Measurements from ENCODE around the gene DEPDC7.
A peak's percentile ranks its signal among the peaks of the same experiment; 100 is the strongest.
"Not testable (repeated sequence)": the region's sequence is repeated elsewhere in the genome, so short reads cannot be mapped to it uniquely, and the experiment has no call there.

The DEPDC7 gene

DNA sequence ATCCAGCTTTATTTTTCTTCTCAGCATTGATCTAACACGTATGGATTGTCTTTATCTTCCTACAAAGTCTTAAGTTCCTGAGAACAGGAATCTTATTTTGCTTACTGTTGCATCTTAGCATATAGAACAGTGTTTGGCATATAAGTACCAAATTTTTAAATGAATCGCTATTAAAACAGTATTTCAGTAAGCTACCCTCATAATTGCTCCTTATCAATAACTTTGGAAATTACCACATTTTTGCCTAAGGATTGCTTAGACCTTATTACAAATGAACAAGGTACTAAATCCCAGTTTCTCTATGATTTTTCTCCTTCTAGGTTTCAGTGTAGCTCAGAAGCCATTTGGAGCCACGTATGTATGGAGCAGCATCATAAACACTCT lies 9.7 kb downstream of the DEPDC7 start:
- no peak for DNase-seq (ENCODE audit: low spot score)

DNA sequence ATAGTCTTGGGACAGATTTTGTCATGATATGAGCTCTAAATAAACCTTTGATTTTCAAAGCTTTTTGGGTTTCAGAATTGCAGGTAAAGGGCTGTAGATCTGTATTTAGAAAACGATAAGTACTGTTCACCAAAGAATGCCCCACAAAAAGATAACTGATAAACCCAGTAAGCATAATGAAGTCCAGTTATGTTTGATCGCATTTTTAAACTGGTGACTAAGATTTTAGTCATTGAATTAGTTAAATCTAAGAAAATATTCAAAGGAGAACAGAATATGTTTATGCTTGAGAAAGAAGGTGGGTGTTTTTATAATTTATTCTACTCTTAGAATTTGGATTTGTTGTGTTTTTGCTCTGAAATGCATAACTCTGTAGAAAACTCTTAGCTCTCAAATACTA lies 11.6 kb downstream of the DEPDC7 start:
- no peak for DNase-seq (ENCODE audit: low spot score)

DNA sequence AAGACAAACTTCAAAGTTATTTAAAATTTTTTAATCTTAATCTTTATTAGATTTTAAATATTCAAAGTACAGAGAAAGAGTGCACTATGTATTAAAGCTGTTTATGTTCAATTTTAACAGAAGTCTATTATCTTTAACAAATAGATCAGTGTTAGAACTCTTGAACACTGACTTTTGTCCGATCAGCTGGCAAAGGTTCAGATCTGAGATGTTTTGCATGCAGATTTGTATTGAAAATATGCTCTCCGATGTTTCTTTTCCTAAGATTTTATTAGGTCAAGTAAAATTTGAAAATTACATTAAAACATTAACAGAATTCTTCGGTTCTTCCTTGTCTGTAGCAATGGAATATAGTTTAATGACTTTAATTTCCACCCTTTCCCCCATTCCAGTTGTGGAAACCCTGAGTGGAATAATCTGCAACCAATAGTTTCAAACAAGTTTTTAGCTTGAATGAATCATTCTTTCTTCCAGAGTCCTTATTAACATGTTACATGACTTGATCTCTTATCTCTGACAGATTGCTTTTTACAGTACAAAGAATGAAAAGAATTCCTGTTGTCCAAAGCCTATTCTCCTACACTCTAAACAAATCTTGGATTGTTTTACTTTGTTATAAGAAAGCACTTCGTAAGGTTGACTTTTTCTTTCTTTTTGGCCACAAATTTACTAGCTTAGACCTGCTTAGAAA lies 12.3 kb downstream of the DEPDC7 start:
- DNase-seq (ENCODE audit: low spot score) = no peak

DNA sequence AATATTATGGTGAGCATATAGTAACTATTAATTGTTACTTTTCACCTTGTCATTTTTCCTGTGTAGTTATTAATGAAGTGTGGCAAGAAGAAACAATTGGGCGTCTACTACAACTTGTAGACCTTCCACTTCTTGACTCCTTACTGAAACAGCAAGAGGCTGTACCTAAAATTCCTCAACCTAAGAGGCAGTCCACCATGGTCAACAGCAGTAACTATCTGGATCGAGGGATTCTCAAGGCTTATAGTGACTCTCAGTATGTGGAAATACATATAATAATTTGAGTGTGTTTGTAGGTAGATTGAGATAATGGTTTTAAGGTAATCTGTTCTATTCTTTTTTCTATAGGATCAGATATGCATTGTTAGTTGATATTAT lies 12.8 kb downstream of the DEPDC7 start:
- no peak for DNase-seq (ENCODE audit: low spot score)

DNA sequence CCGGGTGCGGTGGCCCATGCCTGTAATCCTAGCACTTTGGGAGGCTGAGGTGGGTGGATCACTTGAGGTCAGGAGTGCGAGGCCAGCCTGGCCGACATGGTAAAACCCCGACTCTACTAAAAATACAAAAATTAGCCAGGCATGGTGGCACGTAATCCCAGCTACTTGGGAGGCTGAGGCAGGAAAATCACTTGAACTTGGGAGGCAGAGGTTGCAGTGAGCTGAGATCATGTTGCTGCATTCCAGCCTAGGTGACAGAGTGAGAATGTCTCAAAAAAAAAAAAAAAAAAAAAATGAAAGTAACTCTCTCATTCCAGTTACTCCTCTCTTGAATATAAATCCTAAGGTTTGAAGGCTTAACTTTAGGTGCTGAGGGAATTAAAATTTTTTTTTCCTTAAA lies 13.5 kb downstream of the DEPDC7 start:
- DNase-seq (ENCODE audit: low spot score) = not testable (repeated sequence)

DNA sequence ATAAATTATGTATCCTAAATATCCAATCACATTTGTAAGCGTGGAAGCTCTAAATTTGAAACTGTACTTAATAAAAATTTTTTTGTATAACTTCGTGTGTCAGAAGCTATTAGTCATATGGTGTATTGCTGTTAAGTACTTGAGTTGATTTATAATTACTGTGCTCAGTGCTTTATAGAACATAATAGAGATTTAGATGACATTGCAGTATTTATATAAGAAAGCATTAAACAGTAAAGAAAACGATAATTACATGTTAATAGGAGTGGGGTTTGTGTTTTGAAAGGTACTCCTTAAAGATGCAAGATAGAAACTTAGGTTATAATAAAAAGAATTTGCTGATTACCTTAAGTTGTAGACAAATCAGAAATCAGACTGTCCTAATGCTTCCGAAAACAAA lies 17.8 kb downstream of the DEPDC7 start:
- DNase-seq (ENCODE audit: low spot score) = no peak

DNA sequence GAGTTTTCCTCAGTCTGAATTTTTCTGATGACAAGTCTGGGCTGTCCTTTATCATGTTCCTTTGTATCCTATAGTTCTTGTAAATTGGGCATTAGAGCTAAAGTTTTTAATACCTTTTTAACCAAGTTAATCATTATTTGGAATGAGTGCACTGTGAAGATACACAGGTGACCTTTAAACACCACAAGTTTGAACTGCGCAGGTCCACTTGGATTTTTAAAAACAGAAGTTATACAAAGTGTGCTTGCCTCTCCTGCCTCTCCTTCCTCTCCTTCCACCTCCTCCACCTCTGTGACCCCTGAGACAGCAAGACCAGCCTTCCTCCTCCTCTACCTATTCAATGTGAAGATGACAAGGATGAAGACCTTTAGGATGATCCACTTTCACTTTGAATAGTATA lies 19.3 kb downstream of the DEPDC7 start:
- no peak for DNase-seq (ENCODE audit: low spot score)

DNA sequence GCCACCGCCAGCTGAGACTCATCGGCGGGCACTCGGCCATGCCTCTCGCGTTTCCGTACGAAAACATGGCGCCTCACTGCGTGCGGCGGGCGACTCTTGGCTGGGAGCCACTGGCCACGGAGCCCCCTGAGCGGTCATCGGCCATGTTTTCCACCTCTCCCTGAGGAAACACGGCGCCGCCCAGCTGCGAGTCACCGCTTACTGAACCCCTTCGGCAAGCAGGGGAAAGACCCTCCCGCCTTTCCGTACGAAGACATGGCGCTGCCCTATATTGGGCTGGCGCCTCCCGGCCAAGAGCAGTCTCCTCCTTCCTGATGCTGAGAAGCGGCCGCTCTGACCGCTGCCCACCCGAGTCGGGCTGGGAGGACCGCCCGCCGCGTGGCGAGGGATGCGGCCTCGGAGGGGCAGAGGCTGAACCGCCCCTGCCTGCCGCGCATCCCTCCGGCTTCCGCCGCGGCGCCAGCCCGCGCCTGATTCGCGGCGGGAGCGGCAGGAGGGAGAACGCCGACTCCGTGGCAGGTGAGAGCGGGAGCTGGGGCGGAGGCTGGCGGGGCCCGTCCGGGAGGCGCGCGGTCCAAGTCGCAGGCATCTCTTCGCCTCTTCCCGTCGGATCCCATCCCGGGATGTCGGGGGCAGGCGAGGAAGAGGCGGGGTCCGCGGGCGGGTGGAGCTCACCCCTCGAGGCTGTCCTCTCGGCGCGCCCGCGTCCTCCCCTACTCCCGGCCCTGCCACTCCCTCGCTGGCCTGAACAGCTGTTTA lies 23.8 kb downstream of the DEPDC7 start, which contains the start of gene TCP11L1:
Gene TCP11L1 (plus strand): TSS at position 299 of the 759 bp plus-strand sequence. CDS start 4,202 bp downstream, outside the sequence.
- DNase-seq (ENCODE audit: low spot score) = peak; percentile 90

DNA sequence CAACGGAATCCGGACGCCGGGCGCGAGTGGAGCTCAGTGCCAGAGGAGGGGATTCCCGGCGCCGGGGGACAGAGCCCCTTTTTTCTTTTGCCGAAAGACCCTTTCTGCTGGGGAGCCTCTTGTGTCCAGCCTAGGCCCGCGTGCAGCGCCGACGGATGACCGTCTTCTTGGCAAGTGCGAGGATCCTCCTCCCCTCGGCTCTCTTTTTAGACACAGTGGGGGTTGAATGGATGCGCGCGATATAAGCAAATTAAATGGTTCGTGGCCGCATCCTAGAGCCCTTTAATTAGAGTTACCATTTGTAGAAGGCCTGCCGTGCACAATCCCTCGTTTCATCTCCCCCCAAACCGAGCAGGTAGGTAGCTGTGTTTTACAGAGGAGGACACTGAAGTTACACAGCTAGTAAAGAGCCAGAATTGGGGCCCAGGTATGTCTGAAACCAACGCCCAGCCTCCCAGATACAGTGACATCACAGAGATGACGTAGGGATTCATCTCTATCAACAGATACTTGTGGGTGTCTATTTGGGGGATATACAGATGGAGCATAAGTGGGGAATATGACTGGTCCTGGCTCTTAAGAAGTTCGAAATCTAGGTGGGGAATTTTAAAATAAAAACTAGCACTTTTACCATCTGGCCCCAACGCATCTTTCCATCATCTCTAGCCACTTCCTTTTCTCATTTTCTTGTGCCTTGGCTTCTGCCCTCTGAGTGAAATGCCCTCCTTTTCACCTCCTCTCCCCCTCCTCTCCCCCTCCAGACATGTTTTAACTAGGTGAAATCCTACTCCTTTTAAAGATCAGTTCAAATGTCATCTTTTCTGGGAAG lies 24.6 kb downstream of the DEPDC7 start:
- DNase-seq (ENCODE audit: low spot score) = peak; percentile 60

DNA sequence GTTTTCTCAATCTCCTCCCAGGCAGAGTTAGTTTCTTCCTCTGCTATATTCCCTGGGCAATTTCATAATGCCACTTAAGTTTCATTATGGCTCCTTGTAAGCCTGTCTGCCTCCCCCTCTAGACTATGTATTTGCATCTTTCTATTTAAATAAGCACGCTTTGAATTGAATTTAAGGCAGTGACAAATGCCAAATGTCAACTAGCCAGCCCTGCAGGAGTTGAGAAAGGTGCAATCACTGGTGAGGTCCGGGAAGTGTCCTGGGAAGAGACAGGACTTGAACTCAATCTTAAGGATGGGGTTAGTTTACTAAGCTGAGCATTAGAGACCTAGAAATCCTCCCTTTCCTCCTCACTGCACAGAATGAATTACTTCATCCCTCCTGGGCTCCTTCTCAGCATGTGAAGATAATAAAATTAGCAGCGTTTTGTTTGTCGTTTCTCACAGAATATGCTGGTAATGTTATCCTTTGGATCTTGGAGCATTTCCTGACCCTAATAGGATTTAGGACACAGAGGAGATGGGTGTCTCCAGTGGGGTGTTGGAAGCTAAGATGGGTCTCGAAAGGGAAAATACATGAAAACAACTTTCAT lies 25.3 kb downstream of the DEPDC7 start:
- DNase-seq (ENCODE audit: low spot score) = no peak

DNA sequence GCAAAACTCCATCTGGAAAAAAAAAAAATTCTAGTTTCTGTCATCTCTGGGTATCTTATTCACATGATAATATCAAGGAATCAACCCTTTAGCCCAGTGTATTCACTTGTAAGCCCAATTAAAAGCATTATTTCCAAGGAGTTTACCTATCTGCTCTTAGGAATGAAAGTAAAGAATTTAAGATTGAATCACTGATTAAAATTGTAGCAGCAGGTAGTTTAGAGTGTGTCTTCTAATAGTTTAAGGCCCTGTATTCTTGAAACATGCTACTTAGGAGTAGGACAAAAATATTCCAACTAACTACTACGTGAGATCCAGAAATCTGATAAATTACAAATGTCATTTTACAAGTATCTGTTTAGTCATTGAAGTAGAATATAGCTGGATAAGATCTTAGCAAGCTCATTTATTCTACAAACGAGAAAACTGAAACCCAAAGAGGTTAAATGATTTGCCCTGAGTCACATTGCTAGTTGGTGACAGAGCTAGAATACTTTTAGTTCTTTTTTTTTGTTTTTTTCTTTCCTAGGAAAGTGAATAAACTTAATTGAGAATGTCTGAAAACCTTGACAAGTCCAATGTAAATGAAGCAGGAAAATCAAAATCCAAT lies 27.6 kb downstream of the DEPDC7 start:
- no peak for DNase-seq (ENCODE audit: low spot score)

DNA sequence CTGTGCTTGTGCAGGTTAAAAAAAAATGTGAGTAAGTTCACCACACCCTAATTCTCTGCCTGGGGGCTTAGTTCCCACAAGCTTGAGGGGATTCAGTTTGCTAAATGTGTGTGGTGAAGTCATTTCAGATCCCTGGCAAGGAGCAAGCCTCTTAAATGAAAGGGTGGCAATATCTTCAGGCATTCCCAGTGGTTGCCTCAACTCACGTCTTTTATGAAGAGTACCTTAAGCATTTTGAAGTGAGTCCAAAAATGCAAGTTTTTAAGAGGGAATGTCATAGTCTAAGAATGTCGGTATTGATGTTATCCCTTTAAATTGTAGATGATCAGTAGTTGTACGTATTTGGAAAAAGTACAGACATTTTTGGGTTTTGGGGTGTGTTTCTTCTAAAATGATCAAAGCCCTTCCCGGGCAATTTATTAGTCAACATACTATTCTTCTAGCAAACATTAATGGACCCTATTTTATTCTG lies 28.6 kb downstream of the DEPDC7 start:
- no peak for DNase-seq (ENCODE audit: low spot score)

DNA sequence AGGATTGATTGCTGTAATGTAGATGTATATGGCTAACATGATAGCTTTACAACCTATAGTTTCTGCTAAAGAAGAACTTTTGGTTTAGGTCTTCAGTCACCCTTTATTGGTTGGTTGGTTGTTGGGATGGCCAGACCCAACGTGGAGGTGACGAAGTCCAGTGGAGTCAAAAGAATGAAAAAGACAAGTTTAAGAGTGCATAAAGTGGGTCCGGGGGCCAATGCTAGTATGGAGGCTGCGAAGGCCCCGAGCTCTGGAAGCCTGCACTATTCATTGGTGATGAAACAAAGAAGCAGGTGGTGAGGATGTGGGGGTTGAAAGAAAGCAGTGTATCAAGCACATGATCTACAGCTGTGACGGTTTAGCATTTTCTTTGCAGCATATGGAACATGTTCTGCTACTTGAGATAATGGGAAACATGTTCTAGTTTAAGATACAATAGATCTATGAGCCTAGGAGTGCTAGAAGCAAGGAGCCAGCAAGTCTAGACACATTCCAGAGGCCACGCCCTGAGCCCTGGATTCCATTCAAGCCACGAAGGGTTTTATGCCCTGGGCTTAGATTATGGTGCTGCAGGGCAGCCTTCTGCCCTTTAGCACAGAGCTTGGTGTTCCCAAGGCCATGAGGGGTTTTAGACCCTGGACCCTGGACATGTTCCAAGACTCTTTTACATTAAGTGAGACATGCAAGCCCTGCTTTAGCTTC lies 30.0 kb downstream of the DEPDC7 start:
- DNase-seq (ENCODE audit: low spot score) = no peak

DNA sequence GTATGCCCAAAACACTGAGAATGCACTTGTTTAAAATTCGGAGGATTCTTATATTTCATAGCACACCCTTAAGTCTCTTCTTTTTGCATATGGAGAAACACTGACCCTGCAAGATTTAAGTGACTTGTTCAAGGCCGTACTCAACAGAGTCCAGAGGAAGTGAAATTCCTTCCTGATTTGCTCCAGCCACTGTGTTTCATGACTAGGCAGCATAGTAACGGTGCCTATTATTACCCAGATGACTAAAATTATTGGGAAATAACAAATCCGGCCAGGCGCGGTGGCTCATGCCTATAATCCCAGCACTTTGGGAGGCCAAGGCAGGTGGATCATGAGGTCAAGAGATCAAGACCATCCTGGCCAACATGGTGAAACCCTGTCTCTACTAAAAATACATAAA lies 33.0 kb downstream of the DEPDC7 start:
- DNase-seq (ENCODE audit: low spot score) = not testable (repeated sequence)

DNA sequence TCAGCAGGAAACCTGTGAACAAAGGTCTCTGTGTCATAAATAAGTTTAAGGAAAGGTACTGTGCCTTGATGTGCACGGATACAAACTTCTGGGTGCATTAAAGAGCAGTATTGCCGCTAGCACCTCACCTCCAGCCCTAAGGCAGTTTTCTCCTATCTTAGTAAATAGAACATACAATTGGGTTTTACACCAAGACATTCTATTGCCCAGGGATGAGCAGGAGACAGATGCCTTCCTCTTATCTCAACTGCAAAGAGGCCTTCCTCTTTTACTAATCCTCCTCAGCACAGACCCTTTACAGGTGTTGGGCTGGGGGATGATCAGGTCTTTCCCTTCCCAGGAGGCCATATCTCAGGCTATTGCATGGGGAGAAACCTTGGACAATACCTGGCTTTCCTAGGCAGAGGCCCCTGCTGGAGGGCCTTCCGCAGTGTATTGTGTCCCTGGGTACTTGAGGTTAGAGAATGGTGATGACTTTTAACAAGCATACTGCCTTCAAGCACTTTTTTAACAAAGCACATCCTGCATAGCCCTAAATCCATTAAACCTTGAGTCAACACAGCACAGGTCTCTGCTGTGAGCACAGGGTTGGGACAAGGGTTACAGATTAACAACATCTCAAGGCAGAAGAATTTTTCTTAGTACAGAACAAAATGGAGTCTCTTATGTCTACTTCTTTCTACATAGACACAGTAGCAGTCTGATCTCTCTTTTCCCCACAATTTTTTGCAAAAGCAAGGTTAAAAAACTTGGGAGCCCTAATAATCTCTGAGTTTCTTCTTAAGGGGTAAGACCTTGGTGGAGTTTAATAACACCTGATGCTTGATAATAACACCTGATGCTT lies 34.1 kb downstream of the DEPDC7 start:
- DNase-seq (ENCODE audit: low spot score) = not testable (repeated sequence)

DNA sequence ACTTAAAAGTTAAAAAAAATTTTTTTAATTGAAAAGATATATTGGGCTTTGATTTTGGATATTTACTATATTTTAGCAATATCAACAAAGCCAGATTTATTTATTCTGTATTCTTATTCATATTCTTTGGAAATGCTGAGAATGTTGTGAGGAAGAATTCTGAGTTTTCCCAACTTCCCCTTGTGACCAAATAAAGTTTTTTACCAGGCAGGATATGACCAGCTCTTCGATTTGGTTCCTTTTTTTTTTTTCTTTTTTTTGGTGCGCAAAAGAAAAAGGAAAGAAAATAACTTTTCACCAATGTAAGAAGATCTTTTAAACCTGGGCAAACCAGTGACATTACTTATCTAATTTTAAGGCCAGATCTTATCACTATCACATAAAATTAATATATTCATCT lies 36.6 kb downstream of the DEPDC7 start:
- DNase-seq (ENCODE audit: low spot score) = no peak

DNA sequence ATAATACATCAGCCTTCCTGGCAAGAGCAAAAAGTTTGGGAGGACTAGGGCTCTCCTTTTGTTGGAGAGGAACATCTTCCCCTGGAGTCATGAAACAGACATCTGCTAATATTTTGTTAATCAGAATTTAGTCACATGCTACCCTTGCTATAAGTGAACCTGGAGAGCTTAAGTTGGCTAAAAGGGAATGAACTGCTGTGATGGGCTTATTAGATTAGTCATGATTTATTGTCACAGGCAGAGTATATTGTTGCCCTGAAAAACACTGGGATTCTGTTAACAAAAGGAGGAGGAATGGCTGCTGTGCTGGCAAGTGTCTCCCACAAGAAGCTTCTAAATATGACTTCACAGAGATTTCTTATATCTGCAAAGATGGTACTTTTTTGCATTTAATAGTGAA lies 39.7 kb downstream of the DEPDC7 start:
- no peak for DNase-seq (ENCODE audit: low spot score)

DNA sequence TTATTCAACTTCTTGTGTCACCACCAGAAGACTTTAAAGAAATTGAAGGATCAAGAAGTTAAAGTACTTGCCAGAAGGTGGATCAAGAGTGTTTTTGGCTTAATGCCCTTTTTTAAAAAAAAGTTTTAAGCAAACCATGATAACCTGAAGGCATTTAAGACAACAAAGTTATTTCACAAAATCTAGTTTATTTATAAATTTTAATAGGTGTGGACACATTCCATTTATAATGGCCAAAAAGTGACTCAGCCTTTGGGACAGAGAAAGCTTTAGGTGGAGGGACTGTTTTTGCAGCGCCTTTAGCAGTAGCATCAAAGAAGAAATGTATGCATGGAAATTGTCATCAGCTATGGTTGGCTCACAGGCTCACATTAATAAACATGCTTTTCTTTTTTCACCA lies 41.6 kb downstream of the DEPDC7 start:
- DNase-seq (ENCODE audit: low spot score) = no peak

DNA sequence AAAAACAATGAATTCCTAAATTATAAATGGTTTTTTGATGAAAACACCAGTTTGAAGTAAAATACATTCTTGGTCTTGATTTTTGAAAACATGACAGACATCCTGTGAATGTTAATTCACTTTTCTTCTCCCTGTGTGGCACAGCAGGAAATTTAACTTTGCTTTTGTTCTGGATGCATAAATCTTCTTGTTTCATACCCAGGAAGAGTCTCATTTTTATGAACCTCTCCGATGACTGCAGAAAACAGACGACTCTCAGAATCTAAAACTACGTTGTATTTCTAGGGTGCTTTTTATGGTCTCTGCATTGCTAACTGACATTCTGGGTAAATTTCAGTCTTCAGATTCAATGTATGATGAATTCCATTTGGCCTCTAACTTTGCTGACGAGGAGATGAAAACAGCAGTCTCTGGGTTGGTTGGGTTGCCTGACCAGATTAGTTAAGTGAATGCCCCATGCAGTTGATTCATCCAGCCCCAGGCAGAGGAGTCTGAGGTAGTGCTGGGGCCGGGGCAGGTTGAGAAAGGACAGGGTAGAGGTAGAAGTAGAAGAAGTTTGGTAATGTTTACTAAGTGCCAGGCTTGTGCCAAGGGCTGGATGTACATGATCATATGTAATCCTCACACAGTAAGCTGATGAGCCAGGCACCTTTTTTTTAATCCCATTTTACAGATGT lies 43.8 kb downstream of the DEPDC7 start:
- DNase-seq (ENCODE audit: low spot score) = no peak

DNA sequence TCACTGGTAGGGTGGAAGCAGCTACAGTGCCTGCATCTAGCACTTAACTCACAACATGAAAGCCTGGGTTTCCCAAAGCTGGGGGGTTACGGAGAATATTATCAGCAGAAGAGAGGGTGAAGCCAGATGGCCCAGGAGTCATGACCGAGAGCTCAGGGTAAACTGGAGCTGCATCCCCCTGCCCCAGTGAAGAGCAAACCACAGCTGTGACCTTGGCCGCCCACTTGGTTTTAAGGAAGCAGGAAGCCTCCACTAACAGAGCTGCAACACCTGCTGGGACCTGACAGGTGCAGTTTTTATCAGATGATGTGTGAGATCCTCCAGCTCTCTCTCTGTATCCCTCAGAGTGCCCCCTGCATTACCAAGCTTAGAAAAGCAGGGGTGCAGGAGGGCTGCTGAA lies 44.6 kb downstream of the DEPDC7 start:
- no peak for DNase-seq (ENCODE audit: low spot score)

All from hematopoietic multipotent progenitor cell treated with erythropoietin and hydrocortisone succinate and interleukin-3 and kit ligand, for 17 days (in vitro differentiated cells).